ENCODE measurements around the gene B3GALT4.
A peak's percentile ranks its signal among the peaks of the same experiment; 100 is the strongest.
"Not testable (repeated sequence)": the region's sequence is repeated elsewhere in the genome, so short reads cannot be mapped to it uniquely, and the experiment has no call there.

B3GALT4 gene

GRCh38 chr6:33271468-33272274 is 5.3 kb upstream of the B3GALT4 start, which contains the start of the genes RPS18 and VPS52:
Gene RPS18, plus strand, starts transcription at chr6:33272075. Its CDS starts 45 bp downstream, at chr6:33272120.
Gene VPS52, minus strand, starts transcription at chr6:33271876. Its CDS starts 201 bp downstream, at chr6:33271675.
- peak; percentile 52 for FAIRE-seq
- peak; percentile 90 for DNase-seq (ENCODE audit: insufficient read length, low spot score)

DNA sequence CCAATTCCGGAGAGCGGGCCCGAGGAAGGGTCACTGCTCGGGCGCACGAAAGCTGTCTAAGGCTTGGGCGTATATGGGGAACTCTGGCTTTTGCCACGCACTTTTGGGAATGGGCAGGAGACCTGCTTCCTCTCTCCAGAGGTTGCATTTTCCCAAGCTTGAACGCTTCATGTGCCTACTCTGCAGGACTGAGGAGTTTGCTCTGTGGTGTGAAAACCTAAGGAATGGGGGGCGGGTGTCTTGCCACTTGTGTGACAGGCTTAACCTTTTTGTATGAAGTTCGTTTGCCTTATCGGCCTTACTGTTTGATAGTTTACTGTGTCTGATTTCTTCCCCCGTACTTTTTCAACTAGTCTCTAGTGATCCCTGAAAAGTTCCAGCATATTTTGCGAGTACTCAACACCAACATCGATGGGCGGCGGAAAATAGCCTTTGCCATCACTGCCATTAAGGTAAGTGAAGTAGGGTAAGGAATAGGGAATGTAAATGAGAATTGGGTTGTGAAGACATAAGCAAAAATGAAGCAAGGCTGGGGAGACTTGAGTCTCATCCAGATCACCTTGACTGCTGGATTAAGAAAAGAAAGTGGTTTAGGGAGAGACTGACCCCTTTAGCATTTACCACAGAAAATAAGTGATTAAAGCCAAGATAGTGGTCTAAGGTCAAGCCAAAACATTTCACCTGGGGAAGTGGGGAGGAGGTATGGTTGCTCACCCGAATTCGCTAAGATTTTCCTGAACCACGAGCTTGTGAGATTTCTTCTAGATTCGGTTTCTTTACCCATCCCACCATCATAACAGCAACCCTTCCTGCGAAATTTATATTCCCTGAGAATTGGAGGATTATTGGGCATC is 4.4 kb upstream of the B3GALT4 start:
- no peak for FAIRE-seq

GRCh38 chr6:33273129-33273923 is 3.6 kb upstream of the B3GALT4 start:
- no peak for FAIRE-seq
- no peak for DNase-seq (ENCODE audit: insufficient read length, low spot score)

More for the DNA sequence above, 4.4 kb upstream of the B3GALT4 start:
- no peak for DNase-seq (ENCODE audit: insufficient read length, low spot score)

- FAIRE-seq (no peak), DNase-seq (ENCODE audit: insufficient read length, low spot score) (no peak)
These were observed 2.7 kb upstream of the B3GALT4 start for GRCh38 chr6:33273924-33274902.

- not testable (repeated sequence) for DNase-seq (ENCODE audit: insufficient read length, low spot score); FAIRE-seq
These were observed 935 bp upstream of the B3GALT4 start for GRCh38 chr6:33275795-33276580.

GRCh38 chr6:33276581-33276863 is 401 bp upstream of the B3GALT4 start:
- DNase-seq (ENCODE audit: insufficient read length, low spot score) (no peak), FAIRE-seq (no peak)

GRCh38 chr6:33277663-33278391 is 904 bp downstream of the B3GALT4 start:
- no peak for FAIRE-seq
- no peak for DNase-seq (ENCODE audit: insufficient read length, low spot score)

DNA sequence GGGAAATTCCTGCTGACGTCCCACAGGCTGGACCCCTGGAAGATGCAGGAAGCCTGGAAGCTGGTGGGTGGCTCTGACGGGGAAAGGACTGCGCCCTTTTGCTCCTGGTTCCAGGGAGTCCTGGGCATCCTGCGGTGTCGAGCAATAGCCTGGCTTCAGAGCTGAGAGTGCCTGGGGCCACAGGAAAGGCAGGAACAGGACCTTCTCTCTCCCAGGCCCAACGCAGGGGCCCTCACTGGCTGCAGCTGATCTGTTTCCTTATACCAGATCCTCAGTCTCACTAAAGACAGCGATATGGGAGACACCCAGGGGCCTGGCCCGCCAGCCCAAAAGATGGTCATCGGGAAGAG is 1.4 kb downstream of the B3GALT4 start:
- DNase-seq (ENCODE audit: insufficient read length, low spot score) (no peak), FAIRE-seq (no peak)

GRCh38 chr6:33278810-33279209 is 1.9 kb downstream of the B3GALT4 start:
- FAIRE-seq (no peak), DNase-seq (ENCODE audit: insufficient read length, low spot score) (no peak)

DNA sequence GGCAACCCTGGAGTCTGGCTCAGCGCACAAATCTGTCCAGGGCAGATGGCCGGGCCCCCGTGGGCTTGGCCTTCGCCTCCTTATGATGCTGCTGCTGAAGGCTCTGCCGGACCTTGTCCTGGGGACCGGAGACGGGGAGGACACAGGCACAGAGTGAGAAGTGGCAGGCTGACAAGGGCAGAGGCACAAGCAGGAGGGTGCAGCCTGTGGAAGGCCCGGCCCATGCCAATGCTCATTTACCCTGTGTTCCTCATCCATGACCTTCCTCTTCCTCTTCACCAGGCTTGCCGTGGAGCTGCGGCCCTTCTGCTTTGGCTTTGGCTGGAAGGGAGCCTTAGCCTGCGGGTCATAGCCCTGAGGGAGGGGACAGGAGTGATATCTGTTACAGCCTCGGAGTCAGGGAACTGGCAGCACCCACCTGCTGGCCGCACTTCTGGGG is 2.4 kb downstream of the B3GALT4 start:
- DNase-seq (ENCODE audit: insufficient read length, low spot score) (no peak), FAIRE-seq (no peak)

DNA sequence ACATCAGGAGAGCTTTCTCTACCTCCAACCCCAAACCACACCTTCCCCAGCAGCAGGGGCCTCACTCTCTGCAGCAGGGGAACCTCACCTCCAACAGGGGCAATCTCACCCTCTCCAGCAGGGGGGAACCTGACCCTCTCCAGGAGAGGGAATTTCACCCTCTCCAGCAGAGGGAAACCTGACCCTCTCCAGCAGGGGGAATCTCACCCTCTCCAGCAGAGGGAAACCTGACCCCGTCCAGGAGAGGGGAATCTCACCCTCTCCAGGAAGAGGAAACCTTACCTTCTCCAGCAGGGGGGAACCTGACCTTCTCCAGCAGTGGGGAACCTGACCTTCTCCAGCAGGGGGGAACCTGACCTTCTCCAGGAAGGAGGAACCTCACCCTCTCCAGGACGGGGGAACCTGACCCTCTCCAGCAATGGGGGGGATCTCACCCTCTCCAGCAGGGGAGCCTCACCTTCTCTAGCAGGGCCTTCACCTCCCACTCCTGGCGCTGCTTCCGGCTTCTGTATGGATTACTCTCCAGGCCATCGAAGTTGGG is 3.1 kb downstream of the B3GALT4 start:
- DNase-seq (ENCODE audit: insufficient read length, low spot score) (peak; percentile 60), FAIRE-seq (peak; percentile 16)

GRCh38 chr6:33280539-33280938 is 3.6 kb downstream of the B3GALT4 start:
- DNase-seq (ENCODE audit: insufficient read length, low spot score) = no peak
- no peak for FAIRE-seq

GRCh38 chr6:33285214-33285613 is 8.3 kb downstream of the B3GALT4 start:
- DNase-seq (ENCODE audit: insufficient read length, low spot score); FAIRE-seq: not testable (repeated sequence)

- DNase-seq (ENCODE audit: insufficient read length, low spot score) = no peak
These were observed 10.3 kb downstream of the B3GALT4 start for GRCh38 chr6:33286946-33287914.

DNA sequence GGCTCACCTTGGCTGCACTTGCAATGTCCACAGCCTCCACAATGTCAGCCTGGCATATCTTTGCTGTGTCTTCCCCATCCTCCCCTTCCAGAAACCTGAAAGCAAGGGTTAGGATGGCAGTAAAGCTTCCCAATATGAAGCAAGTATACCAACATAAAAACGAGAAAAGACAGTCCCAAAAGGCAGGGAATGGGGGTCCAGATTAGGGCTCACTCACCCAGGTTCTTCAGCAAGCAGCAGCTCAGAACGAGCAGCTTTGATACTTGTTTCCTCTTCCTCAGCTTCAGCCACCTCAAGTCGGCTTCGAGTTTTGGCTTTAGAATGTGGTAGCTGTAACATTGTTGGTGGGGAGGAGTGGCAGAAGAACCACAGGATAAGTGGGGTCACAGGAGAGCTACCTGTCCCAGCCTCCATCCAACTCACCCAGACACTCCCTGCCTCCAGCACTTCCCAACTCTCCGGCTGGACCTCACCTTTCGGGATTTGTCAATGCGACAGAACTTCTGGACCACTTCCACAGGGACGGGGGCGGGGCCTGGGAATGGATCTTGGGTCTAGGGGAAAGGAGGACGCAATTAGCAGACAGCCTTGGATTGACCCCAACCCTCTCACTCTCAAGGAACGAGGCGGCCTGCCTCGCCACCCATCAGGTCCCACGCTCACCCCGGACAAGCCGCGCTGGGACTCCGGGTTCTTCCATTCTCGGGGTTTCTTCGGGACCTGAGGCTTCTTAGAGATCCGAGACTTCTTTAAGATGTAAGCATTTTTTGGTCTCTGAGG is 11.4 kb downstream of the B3GALT4 start:
- DNase-seq (ENCODE audit: insufficient read length, low spot score) = no peak
- FAIRE-seq = no peak

More at GRCh38 chr6:33286946-33287914, 10.3 kb downstream of the B3GALT4 start:
- no peak for FAIRE-seq

Data from HTR-8/SVneo (cell line).